Lower leg skin (tissue), 3 donors: ENCODE data around the gene APMAP.

Experiments
- CTCF ChIP-seq, 3 donors: fragments of 450-650 bp; IDR thresholded peaks; one replicate each; pipeline ENCODE4 v1.5.1; 2016; ENCODE audit warnings: antibody characterized with exemption in 3 of 3, mild to moderate bottlenecking in 3 of 3, moderate library complexity in 2 of 3
- POLR2A ChIP-seq, 2 donors: fragments of 450-650 bp; IDR thresholded peaks; one replicate each; pipeline ENCODE4 v1.6.1; 2016 to 2017; ENCODE audit warnings: antibody characterized with exemption in 2 of 2, mild to moderate bottlenecking in 1 of 2, moderate library complexity in 1 of 2

GRCh38 chr20:24995741-24996448 lies 3.3 kb upstream of the APMAP start:
- TF ChIP-seq POLR2A (IDR thresholded peaks at IDR 0.05) (no peak), CTCF (IDR thresholded peaks at IDR 0.05) (no peak)
